Measurements from ENCODE around the gene PRRG3.

Gene PRRG3

GRCh38 chrX:151746502-151746901 lies 51.2 kb downstream of the PRRG3 start:
- DNase-seq, result no peak

GRCh38 chrX:151750511-151750910 lies 55.3 kb downstream of the PRRG3 start:
- no peak for DNase-seq

GRCh38 chrX:151752847-151753246 lies 57.6 kb downstream of the PRRG3 start:
- no peak for DNase-seq

- peak; percentile 69 for DNase-seq
Measured at GRCh38 chrX:151753313-151754046, 58.2 kb downstream of the PRRG3 start.

GRCh38 chrX:151754047-151754429 lies 58.8 kb downstream of the PRRG3 start:
- DNase-seq, result peak; percentile 78

- peak; percentile 35 for DNase-seq
Measured at GRCh38 chrX:151754641-151755215, 59.5 kb downstream of the PRRG3 start.
